DMS53 (cell line): Measurements from ENCODE around the gene PALM3.
"Not testable (repeated sequence)": the region's sequence is repeated elsewhere in the genome, so short reads cannot be mapped to it uniquely, and the experiment has no call there.

ENCODE experiments used
- DNase-seq: peaks from one replicate; lab custom pipeline; 2025; lab: John Stamatoyannopoulos, UW

The PALM3 gene

GRCh38 chr19:14031719-14032480 lies 30.0 kb downstream of the PALM3 start, which contains the start of gene IL27RA:
IL27RA (plus strand) TSS chr19:14031762; CDS start chr19:14031873, 111 bp downstream.
- DNase-seq, result peak; percentile 74

GRCh38 chr19:14030997-14031718 lies 30.7 kb downstream of the PALM3 start:
- DNase-seq, result no peak

- no peak for DNase-seq
Measured at GRCh38 chr19:14028901-14029300, 33.0 kb downstream of the PALM3 start.

GRCh38 chr19:14027856-14028450 lies 33.9 kb downstream of the PALM3 start, which contains the start of gene RLN3:
RLN3 (plus strand) TSS chr19:14028148; CDS start chr19:14028205, 57 bp downstream.
- DNase-seq, result no peak

DNA sequence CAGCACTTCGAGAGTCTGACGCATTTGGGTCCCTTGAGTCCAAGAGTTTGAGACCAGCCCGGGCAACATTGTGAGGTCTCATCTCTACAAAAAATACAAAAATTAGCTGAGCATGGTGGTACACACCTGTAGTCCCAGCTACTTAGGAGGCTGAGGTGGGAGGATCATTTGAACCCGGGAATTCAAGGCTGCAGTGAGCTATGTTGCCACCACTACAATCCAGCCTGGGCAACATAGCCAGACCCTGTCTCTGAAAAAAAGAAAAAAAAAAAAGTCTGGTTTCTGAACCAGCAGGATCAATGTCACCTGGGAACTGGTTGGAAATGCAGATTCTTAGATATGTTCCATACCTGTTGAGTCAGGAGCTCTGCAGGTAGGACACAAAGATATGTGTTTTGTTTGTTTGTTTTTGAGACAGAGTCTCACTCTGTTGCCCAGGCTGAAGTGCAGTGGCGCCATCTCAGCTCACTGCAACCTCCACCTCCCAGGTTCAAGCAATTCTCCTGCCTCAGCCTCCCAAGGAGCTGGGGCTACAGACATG lies 35.2 kb downstream of the PALM3 start:
- not testable (repeated sequence) for DNase-seq

DNA sequence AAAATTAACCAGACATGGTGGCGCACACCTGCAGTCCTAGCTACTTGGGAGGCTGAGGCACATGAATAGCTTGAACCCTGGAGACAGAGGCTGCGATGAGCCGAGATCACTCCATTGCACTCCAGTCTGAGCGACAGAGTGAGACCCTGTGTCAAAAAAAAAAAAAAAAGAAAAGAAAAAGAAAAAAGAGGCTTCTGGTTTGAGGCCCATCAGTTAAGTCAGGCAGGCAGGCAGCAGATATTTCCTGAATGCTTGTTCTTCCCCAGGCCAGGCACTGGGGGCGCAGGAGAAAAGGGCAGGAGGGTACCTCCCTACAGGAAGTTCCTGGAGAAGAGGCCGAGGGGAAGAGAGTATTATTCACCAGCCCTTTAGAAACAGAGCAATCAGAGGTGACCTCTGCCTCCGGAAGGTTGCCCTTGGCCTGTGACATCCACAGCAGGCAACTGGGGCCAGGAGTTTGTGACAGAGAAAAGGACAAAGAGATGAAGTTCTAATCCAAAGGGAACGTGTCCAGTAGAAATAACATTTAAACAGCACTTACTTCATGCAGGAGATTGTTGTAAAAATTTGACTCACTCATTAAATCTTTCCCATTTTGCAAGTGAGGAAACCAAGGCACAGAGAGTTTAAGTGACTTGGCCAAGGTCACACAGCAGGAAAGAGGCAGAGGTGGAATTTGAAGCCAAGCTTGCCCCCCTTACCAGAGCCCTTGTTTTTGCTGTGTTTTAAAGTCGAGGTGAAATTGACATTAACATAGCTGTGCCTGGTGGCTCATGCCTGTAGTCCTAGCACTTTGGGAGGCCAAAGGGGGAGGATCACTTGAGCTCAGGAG lies 38.3 kb downstream of the PALM3 start:
- DNase-seq, result peak; percentile 85

GRCh38 chr19:14022469-14022868 lies 39.4 kb downstream of the PALM3 start:
- no peak for DNase-seq

DNA sequence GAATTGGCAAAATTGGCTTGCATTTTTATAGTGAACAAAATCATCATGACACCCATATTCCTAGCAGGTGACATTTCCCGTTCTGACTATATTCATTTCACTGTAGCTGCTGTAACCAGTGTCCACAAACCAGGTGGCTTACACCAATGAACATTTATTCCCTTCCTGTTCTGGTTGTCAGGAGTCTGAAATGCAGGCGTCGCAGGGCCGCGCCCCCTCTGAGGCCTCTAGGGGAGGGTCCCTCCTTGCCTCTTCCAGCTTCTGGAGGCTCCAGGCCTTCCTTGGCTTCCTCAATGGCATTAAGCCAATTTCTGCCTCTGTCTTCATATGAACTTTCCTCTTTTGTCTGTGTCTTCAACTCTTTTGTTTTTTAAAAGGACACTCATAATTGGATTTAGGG lies 40.4 kb downstream of the PALM3 start:
- DNase-seq, result peak; percentile 16

DNA sequence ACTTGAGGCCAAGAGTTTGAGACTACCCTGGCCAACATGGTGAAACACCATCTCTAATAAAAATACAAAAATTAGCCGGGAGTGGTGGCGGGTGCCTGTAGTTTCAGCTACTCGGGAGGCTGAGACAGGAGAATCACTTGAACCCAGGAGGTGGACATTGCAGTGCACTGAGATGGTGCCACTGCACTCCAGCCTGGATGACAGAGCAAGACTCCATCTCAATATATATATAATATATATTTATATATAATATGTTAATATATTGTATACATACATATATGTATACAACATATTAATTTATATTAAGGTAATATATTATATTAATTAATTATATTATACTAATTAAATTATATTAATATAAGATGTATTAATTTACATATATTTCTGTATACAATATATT lies 42.1 kb downstream of the PALM3 start:
- not testable (repeated sequence) for DNase-seq

DNA sequence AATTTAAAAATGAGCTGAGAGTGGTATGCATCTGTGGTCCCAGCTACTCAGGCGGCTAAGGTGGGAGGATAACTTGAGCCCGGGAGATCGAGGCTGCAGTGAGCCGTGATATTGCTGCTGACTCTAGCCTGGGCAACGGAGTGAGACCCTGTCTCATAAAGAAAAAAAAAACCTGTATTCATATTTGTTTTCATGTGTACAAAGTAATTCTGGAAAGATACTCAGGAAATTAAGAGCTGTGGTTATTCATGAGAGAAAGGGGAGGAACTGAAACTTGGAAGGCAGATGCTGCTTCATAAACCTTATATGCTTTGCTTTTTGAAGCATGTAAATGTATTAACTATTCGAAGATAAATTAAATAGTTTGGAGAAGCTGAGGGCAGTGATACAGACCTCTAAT lies 42.8 kb downstream of the PALM3 start:
- DNase-seq, result no peak

DNA sequence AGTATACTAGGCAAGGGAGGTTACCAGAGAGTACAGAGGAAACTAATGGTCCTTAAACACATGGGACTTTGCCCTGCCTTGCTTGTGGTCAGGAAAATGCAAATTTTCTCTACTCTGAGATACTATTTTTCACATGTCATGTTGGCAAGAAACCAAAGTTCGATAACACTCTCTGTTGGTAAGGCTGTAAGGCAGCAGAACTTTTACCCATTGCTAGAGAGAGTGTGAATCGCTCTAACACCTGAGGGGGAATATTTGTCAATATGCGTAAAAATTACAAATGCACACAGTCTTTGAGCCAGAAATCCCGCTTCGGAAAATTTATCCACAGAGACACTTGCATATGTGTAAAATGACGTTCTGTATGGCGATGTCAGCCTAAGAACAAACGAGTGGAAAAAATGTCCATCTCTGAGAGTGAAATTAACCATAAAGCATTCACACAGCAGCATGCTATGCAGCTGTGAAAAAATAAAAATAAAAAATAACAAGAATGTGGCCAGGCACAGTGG lies 46.3 kb downstream of the PALM3 start:
- no peak for DNase-seq

GRCh38 chr19:14012378-14012915 lies 49.4 kb downstream of the PALM3 start:
- DNase-seq, result no peak

DNA sequence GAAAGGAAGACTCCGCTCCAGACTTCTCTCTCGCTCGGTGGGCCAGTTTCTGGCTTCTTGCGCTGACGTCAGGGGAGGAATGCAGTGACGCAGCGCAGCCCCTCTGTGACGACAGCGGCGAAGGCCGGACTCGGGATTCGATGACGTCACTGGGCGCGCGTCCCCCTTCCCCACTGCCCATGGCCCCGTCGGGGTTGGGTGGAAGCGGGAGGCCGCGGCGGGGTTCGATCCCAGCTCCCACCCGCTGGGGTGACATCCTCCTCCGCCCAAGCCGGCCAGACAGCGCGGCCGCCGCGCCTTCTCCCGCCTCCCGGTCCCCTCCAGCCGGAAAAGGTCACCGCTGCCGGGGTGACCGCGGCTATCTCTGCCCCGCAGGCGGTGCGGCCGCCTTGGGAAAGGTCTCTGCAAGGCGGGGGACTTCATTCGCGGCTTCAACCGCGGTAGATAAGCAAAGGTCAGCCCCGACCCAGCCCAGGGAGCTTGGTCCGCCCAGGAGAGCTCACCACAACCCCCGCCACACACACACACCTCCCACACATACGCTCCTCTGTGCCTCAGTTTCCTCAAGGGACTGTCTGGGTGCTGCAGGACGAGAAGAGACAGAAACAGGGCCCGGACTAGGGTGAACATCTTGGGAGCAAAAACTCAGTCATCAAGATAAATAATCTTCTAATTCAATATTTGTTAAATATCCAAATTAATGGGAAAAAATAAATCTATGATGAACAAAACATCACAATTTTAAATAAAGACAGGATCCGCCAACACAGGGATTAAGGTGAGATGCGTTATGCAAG lies 54.9 kb downstream of the PALM3 start:
- no peak for DNase-seq

- DNase-seq, result peak; percentile 99
Measured at GRCh38 chr19:14006085-14006765, 55.7 kb downstream of the PALM3 start, which contains the start of gene RFX1. RFX1 (minus strand) TSS chr19:14006320; CDS start chr19:13993843, 12,477 bp downstream.

DNA sequence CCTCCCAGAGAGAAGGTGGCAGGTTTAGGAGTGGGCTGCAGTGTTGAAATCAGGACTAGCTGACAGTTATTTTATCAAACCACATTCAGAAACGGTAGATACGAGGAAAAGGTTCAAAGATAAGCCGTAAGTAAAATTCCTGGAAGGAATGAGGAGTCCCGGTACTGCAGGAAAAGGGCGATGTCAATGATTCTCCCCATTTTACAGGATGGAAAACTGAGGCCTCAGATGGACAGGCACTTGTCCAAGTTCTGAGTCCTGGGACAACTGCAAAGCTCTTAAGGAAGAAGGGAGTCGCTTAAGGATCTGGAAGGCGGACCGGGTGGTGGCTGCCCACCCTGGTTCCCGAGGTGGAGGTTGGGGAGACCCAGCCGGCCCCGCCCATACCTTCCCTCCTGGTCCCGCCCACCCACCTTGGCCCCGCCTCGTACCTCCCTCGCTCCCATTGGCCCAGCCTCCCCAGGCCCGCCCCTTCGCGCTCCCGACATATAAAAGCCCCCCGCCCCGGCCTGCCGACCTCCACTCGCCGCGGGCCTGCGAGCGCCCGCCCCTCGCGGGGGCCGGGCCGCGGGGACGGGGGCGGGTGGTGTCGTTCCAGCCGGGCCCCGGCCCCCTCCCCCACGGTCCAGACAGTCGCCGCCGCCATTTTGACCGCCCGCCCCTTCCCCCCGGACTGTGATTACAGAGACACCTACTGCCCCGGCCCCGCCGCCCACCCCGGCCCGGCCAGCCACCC lies 56.4 kb downstream of the PALM3 start:
- DNase-seq, result peak; percentile 87

DNA sequence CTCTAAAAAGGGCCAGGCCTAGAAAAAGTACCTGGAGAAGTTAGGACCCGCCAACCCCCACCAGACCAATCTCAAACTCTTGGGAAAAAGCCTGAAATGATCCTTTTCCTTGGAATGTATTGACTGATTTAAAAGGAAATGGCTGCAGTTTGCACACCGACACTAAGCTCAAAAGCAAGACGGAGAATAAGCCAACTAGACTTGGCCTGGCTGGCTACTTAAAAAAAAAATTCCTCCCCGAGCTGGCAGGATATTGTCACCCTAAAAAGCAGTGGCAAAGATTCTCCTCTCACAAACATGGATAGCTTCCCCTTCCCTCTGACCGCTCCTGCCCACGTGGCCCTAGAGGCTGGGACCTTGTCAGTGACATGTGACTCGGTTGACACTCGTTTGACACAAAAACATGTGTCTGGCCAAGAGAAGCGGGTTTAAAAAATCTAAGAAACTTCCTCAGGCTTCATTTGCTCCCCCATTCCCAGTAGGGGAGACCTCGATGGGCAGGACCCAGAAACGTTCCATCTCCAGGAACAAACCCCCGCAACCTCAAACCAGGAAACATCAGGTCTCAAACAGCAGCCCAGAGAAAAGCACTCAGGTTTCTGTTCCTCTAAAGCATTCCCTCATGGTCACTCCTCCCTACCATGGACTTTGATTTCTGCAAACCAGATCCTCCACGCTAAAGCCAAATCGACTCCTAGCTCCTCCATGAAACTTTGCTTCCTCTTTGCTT lies 57.1 kb downstream of the PALM3 start:
- peak; percentile 35 for DNase-seq
